Adipocyte (in vitro differentiated cells): ENCODE data around the gene ZMYM3.
"Not testable (repeated sequence)": the region's sequence is repeated elsewhere in the genome, so short reads cannot be mapped to it uniquely, and the experiment has no call there.

ENCODE experiments used
- DNase-seq: peaks from one replicate; pipeline ENCODE4 v3.0.0-alpha.2; 2015; ENCODE audit warnings: low read depth
- H3K27me3 ChIP-seq: replicated peaks from 2 replicates; pipeline ENCODE4 v1.7.0; 2013; ENCODE audit warnings: mild to moderate bottlenecking, low read length, moderate library complexity; ENCODE audit not compliant: control insufficient read depth, insufficient read depth
- H3K36me3 ChIP-seq: 2 replicates; pipeline ENCODE4 v1.7.0; 2013; ENCODE audit warnings: low read length, mild to moderate bottlenecking, moderate library complexity; ENCODE audit not compliant: control insufficient read depth, insufficient read depth, severe bottlenecking
- H3K4me1 ChIP-seq: 2 replicates; pipeline ENCODE4 v1.7.0; 2013; ENCODE audit warnings: mild to moderate bottlenecking, low read length, moderate library complexity; ENCODE audit not compliant: control insufficient read depth, insufficient read depth
- H3K4me3 ChIP-seq: 2 replicates; pipeline ENCODE4 v1.7.0; 2013; ENCODE audit warnings: mild to moderate bottlenecking, low read length, moderate library complexity
- H3K9ac ChIP-seq: 2 replicates; pipeline ENCODE4 v1.7.0; 2013; ENCODE audit warnings: mild to moderate bottlenecking, low read length, moderate library complexity
- H3K9me3 ChIP-seq: 2 replicates; pipeline ENCODE4 v1.7.0; 2013; ENCODE audit warnings: mild to moderate bottlenecking, low read length, moderate library complexity; ENCODE audit not compliant: control insufficient read depth

The ZMYM3 gene

DNA sequence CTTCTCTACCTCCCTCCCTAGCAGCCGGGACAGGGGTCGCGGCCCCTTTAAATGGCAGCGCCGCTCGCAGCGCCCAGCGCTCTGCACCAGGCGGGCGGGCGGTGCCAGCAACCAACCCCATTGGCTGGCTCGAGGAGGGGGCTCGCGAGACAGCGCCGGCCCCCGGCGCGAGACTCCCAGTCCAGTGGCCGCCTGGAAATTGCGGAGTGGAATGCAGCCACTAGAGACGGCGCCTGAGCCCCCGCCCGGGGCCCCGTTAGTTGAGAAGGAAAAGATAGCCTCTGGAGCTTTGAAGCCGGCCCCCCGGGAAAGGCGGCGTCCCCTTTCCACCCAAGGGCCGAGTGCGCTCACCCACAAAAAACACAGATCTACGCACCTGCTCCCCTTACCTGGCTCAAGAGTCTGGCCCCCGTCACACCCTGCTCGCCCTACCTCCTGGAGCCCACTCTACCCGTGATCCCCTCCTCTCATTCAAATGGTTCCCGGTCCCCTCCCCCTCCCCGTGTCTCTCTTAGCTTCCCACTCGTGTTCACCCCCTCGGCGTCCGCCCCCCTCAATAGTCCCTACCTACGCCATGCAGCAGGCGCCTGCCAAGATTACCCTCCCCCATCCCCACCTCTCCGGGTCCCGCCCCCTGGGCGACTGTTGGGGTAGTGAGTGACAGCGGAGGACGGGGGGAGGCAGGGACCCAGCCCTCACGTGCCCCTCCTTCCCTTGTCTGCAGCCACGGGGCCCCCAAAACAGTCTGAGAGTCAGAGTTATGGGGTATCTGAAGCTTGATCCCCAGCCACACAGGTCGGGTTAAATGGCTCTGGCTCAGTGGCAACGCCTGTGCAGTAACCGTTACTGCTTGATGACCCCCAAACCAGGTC lies at the start of gene ZMYM3:
Gene ZMYM3 (minus strand): TSS at position 49 of the 872 bp plus-strand sequence. CDS start 885 bp downstream, outside the sequence.
- Histone ChIP-seq H3K36me3 (peaks cover 9% of the 10 kb centered on the region), H3K4me3 (peak within 1 kb of the TSS; percentile 89), H3K9me3 (no peaks in the 10 kb centered on the region), H3K4me1 (peaks cover 8% of the 10 kb centered on the region), H3K27me3 (no peaks in the 10 kb centered on the region), H3K9ac (peak within 1 kb of the TSS; percentile 89)
- peak; percentile 90 for DNase-seq

DNA sequence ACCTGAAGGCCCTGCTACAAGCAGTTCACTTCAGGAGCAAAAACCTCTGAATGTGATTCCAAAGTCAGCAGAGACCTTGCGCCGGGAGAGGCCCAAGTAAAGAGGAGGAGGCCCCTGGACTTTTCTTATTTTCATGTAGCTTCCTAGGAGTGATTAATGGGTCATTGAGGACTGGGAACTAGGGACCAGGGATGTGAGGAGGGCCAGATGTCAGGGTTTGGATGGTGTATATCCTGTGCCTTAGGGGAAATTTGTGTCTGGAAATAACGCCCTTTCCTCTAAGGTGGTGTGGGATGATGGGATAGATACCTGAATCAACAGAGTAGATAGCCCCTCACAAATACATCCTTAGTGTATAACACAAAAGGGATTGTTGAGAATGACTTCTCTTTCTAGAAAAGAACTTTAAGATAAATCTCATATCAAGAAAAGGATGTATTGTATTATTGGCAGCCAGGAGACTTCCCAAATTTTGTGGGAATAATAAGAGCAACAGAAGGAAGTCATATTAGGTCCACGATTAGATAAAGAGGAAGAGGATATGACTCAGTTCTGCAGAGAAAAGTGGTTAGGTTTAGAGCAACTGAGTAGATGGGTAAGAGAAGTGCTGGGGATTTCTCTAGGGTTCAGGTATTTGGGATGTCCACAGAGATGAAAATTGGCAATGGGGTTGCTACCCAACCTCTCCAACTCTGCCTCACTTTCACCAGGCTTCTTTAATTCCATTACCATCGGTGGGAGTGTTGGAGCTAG lies 48.7 kb upstream of the ZMYM3 start:
- no peaks in the 10 kb centered on the region for H3K9me3 ChIP-seq
- DNase-seq, result no peak
- H3K4me3 ChIP-seq, result no peak overlapping the region
- peaks cover 29% of the 10 kb centered on the region for H3K36me3 ChIP-seq
- no peaks in the 10 kb centered on the region for H3K4me1 ChIP-seq
- H3K27me3 ChIP-seq, result no peaks in the 10 kb centered on the region
- no peak overlapping the region for H3K9ac ChIP-seq

DNA sequence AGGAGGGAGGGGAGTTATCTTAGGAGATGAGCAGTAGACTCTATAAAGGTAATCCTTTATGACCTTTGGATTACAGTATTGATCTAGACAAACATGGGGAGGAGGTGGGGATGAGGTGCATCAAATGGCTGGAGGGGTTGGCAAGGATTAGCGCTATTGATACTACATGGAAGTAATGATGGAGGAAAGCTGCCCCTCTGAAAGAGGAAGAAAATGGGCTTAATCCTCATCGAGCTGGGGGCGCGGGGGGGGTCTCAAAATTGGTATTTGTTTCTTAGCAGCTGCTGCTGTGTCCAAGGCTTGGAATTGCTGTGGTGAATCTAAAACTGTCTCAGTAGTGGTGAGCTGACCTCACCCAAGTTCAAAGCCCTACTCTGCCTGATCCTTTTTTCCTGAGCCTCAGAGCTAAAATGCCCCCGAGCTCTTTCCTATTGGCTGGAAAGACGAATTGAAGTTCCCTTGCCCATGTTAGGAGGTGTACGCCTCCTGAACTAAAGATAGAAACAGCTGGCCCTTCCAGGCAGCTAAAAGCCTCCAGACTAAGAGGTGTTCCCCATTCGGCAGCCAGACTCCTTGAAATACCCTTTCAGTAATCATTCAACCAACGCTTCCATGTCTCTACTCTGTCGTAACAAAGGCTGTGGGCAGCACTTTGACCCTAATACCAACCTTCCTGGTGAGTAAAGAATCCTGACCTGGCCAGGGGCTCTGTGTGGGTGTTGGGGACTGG lies 47.4 kb upstream of the ZMYM3 start, which contains the start of gene ITGB1BP2:
Gene ITGB1BP2 (plus strand): TSS at position 556 of the 730 bp plus-strand sequence. CDS start 57 bp downstream, at position 613.
- H3K4me3 ChIP-seq, result no peak within 1 kb of the TSS
- H3K27me3 ChIP-seq, result no peaks in the 10 kb centered on the region
- no peak within 1 kb of the TSS for H3K9ac ChIP-seq
- H3K36me3 ChIP-seq, result peaks cover 42% of the 10 kb centered on the region
- no peaks in the 10 kb centered on the region for H3K9me3 ChIP-seq
- no peaks in the 10 kb centered on the region for H3K4me1 ChIP-seq
- peak; percentile 11 for DNase-seq

DNA sequence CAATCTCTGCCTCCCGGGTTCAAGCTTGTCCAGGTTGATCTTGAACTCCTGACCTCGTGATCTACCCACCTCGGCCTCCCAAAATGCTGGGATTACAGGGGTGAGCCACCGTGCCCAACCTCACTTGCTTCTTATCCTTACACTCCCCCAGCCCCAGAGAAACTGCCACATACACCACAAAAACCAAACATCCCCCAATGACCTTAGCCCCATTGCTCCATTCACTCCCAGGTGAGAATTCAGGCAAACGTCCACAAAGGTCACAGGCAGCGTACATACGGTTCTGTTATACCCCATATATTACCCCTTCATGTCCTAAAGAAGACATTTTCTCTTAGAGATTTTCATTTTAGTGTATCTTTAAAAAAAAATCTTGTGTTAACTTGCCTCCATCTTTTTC lies 46.6 kb upstream of the ZMYM3 start:
- not testable (repeated sequence) for DNase-seq, H3K4me3 ChIP-seq, H3K9me3 ChIP-seq, H3K9ac ChIP-seq, H3K4me1 ChIP-seq, H3K27me3 ChIP-seq
- peaks cover 51% of the 10 kb centered on the region for H3K36me3 ChIP-seq

- not testable (repeated sequence) for H3K9me3 ChIP-seq, H3K4me1 ChIP-seq, DNase-seq, H3K27me3 ChIP-seq, H3K4me3 ChIP-seq, H3K9ac ChIP-seq
- H3K36me3 ChIP-seq, result peaks cover 54% of the 10 kb centered on the region
Observed at GRCh38 chrX:71300064-71300463, 46.1 kb upstream of the ZMYM3 start.

- DNase-seq, result no peak
- no peaks in the 10 kb centered on the region for H3K27me3 ChIP-seq
- H3K4me3 ChIP-seq, result no peak overlapping the region
- H3K9me3 ChIP-seq, result no peaks in the 10 kb centered on the region
- peaks cover 71% of the 10 kb centered on the region for H3K36me3 ChIP-seq
- H3K9ac ChIP-seq, result no peak overlapping the region
- H3K4me1 ChIP-seq, result no peaks in the 10 kb centered on the region
Observed at GRCh38 chrX:71298119-71298518, 44.2 kb upstream of the ZMYM3 start.

DNA sequence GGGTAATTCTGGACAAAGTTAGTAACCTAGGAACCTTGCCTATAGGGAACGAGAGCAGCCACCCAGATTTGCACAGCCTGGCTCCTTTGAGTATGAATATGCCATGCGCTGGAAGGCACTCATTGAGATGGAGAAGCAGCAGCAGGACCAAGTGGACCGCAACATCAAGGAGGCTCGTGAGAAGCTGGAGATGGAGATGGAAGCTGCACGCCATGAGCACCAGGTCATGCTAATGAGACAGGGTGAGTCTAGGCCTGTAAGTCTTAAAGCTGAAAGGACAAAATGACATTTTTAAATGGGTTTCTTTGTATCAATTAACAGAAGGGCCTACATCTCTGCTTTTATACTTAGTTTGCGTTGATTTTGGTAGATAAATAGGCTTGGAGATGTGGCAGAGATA lies 42.9 kb upstream of the ZMYM3 start:
- no peaks in the 10 kb centered on the region for H3K9me3 ChIP-seq
- DNase-seq, result no peak
- peaks cover 11% of the 10 kb centered on the region for H3K4me1 ChIP-seq
- no peak overlapping the region for H3K9ac ChIP-seq
- H3K27me3 ChIP-seq, result no peaks in the 10 kb centered on the region
- H3K4me3 ChIP-seq, result no peak overlapping the region
- peaks cover 83% of the 10 kb centered on the region for H3K36me3 ChIP-seq

DNA sequence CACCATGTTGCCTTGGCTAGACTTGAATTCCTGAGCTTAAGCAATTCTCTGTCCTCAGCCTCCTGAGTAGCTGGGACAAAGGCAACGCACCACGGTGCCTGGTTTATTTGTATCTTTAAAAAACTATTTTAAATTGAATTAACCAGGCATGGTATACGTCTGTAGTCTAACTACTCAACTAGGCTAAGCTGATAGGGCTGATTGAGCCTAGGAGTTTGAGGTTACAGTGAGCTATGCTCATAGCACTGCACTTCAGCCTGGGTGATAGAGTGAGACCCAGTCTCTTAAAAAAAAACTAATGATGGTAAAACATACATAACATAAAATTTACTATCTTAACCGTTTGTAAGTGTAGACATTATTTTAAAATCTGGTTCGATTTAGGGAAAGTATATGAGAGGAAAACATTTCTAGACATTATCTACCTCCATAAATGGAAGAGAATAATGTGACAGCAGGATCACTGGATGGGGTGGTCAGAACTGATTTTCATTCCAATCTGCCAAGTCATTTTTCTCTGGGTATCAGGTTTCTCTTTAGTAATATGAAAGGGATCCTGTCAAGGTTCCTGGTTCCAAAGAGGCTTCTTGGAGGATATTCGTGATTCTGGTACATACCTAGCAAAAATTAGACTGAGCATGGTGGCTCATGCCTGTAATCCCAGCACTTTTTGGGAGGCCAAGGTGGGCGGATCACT lies 38.9 kb upstream of the ZMYM3 start:
- Histone ChIP-seq H3K27me3 (no peaks in the 10 kb centered on the region), H3K9ac (no peak overlapping the region), H3K4me1 (peaks cover 20% of the 10 kb centered on the region), H3K36me3 (peaks cover 66% of the 10 kb centered on the region), H3K4me3 (no peak overlapping the region), H3K9me3 (no peaks in the 10 kb centered on the region)
- DNase-seq, result peak; percentile 72

GRCh38 chrX:71291381-71291780 lies 37.4 kb upstream of the ZMYM3 start:
- H3K36me3 ChIP-seq, result peaks cover 52% of the 10 kb centered on the region
- DNase-seq, result peak; percentile 67
- no peak overlapping the region for H3K4me3 ChIP-seq
- no peaks in the 10 kb centered on the region for H3K27me3 ChIP-seq
- peaks cover 20% of the 10 kb centered on the region for H3K4me1 ChIP-seq
- H3K9me3 ChIP-seq, result no peaks in the 10 kb centered on the region
- H3K9ac ChIP-seq, result no peak overlapping the region

DNA sequence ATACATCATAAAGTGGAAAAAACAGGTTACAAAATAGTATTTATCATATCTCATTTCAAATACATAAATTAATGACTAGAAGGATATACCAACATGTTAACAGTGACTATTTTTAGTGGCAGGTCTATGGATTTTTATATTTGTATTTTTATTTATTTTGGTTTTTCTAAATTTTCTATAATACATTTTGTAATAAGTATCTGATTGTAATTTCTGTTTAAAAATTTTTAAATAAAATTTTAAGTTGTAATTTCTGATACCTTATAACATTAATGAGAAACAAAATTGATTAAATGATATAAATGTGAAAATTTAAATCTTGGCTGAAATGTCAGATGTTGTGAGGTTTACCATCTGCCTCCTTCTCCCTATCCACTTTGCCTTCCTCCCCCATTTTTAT lies 32.0 kb upstream of the ZMYM3 start:
- Histone ChIP-seq H3K4me1 (peaks cover 9% of the 10 kb centered on the region), H3K9me3 (no peaks in the 10 kb centered on the region), H3K4me3 (peak overlapping the region; percentile 91), H3K9ac (peak overlapping the region; percentile 98), H3K27me3 (peaks cover 2% of the 10 kb centered on the region), H3K36me3 (peaks cover 9% of the 10 kb centered on the region)
- no peak for DNase-seq
